Panc1 (cell line): ENCODE results near the gene HOXA11. TPM values are rescaled to one million over a fixed set of nuclear protein-coding genes. Genes with fewer than 3 reads are reported as not detected.

ENCODE experiments used
- ATAC-seq: fragments of 200-7000 bp; cut with Tn5 transposase; 2 replicates; pipeline ENCODE4 v1.9.1; 2020; ENCODE audit warnings: mild to moderate bottlenecking, moderate library complexity
- BruUV-seq: library from RNA; stranded (reverse); fragments of 400-500 nt; replicated peaks from 2 replicates; lab custom pipeline; 2021; lab: Mats Ljungman, UMichigan
- CTCF ChIA-PET: fragments of 300-600 bp; sonication (Branson Sonifier 250); formaldehyde crosslinking; loops from one replicate; lab custom pipeline; 2022; ENCODE audit warnings: antibody characterized with exemption; lab: Charles Lee
- POLR2A ChIA-PET: fragments of 300-600 bp; sonication (Branson Sonifier 250); formaldehyde crosslinking; loops from one replicate; lab custom pipeline; 2022; ENCODE audit warnings: antibody characterized with exemption; lab: Charles Lee
- DNase-seq: peaks from one replicate; pipeline ENCODE4 v3.0.0-alpha.2; 2010; ENCODE audit warnings: low read depth, low spot score
- H3K27ac ChIP-seq: 2 replicates; pipeline ENCODE4 v1.5.1; 2011; ENCODE audit warnings: mild to moderate bottlenecking, low read length, inconsistent platforms
- H3K27me3 ChIP-seq: fragments of 200-500 bp; sonication (Bioruptor generic); 2 replicates; pipeline ENCODE4 v1.6.0; 2014; ENCODE audit warnings: low read length, inconsistent platforms; ENCODE audit not compliant: control insufficient read depth, insufficient read depth
- H3K36me3 ChIP-seq: fragments of 200-500 bp; sonication (Bioruptor generic); 2 replicates; pipeline ENCODE4 v1.5.1; 2014; ENCODE audit warnings: inconsistent platforms, mild to moderate bottlenecking, low read length, moderate library complexity; ENCODE audit not compliant: control insufficient read depth, insufficient read depth
- H3K4me1 ChIP-seq: 2 replicates; pipeline ENCODE4 v1.5.1; 2011; ENCODE audit warnings: inconsistent platforms, mild to moderate bottlenecking, low read length, moderate library complexity; ENCODE audit not compliant: control insufficient read depth, insufficient read depth
- H3K4me3 ChIP-seq, 2 experiments: 2 replicates each; pipeline ENCODE4 v1.5.1; 2011 to 2012; ENCODE audit warnings: low read depth in 2 of 2, low read length in 2 of 2, mild to moderate bottlenecking in 2 of 2, inconsistent platforms in 1 of 2, moderate library complexity in 1 of 2
- H3K9me3 ChIP-seq: fragments of 200-500 bp; sonication (Bioruptor generic); 2 replicates; pipeline ENCODE4 v1.5.1; 2014; ENCODE audit warnings: low read depth, mild to moderate bottlenecking, inconsistent platforms, low read length, moderate library complexity; ENCODE audit not compliant: control insufficient read depth, insufficient read depth
- POLR2AphosphoS5 ChIP-seq: IDR thresholded peaks from 2 replicates; pipeline ENCODE4 v1.6.1; 2012; ENCODE audit warnings: mild to moderate bottlenecking, low read depth, low read length, moderate library complexity
- SIN3A ChIP-seq: IDR thresholded peaks from 2 replicates; pipeline ENCODE4 v1.6.1; 2012; ENCODE audit warnings: low read depth, mild to moderate bottlenecking, low read length, moderate library complexity, borderline replicate concordance; ENCODE audit not compliant: insufficient read depth
- TCF7L2 ChIP-seq: IDR thresholded peaks from 2 replicates; pipeline ENCODE4 v1.6.1; 2011; ENCODE audit warnings: mild to moderate bottlenecking, low read depth, low read length, inconsistent platforms
- in situ Hi-C: cut with HindIII; loops from 2 replicates; pipeline ENCODE4 v1.10.0; 2016; ENCODE audit warnings: low sequenced_read_pairs, low pct_unique_long_range_greater_than_20kb
- intact Hi-C: fragments of 100-400 bp; cut with micrococcal nuclease; formaldehyde crosslinking; loops from one replicate; pipeline ENCODE4 v1.10.0; 2022; ENCODE audit not compliant: unreplicated experiment
- total RNA-seq: library from RNA; stranded (reverse); gene quantifications from one replicate; pipeline ENCODE4 v1.2.1, GENCODE V29; 2021; ENCODE audit not compliant: unreplicated experiment
- TF ChIP-seq, protein P1 (sequence below): fragments of 450-650 bp; IDR thresholded peaks from 2 replicates; pipeline ENCODE4 v1.5.1; 2017; ENCODE audit warnings: mild to moderate bottlenecking
- TF ChIP-seq, protein P2 (sequence below), 2 experiments: IDR thresholded peaks; 2 replicates each; pipeline ENCODE4 v1.6.1; 2011 to 2012; ENCODE audit warnings: low read depth in 2 of 2, control low read depth in 1 of 2, low read length in 1 of 2, mild to moderate bottlenecking in 1 of 2, moderate library complexity in 1 of 2; ENCODE audit not compliant: insufficient read depth in 1 of 2

Gene HOXA11
- total RNA-seq, 1 experiment from 2014 or later, result 0.57 TPM

DNA sequence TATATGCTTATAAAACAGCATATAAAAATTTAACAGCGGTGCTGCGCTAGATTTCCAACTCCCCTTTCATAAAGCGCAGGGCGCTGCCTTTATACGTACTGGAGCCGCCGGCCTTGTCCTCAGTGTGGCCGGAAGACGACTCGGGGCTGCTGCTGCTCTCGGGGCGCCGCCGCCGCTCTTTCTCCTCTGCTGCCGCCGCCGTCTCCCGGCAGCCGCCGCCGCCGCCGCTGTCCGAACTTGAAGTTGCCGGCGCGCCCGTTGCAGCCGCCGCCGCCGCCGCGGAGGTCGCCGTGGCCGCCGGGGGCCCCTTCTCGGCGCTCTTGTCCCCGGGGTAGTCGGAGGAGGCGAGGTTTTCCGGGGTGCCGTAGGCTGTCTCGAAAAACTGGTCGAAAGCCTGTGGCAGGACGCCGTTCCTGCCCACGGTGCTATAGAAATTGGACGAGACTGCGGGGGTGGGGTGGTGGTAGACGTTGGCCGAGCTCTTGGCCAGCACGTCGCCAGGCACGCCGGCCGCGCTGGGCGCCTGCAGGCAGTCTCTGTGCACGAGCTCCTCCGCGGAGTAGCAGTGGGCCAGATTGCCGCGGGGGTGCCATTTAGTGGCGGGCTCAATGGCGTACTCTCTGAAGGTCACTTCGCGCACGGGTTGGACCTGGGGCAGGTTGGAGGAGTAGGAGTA is 557 bp downstream of the HOXA11 start:
- no peaks in the 10 kb centered on the region for H3K36me3 ChIP-seq
- in situ Hi-C loops, result no loop called here
- H3K27me3 ChIP-seq, result no peaks in the 10 kb centered on the region
- peaks cover 18% of the 10 kb centered on the region for H3K4me1 ChIP-seq
- no peak for DNase-seq
- H3K27ac ChIP-seq, result peak overlapping the region; percentile 71
- H3K4me3 ChIP-seq, result peak overlapping the region; percentile 53 to 88
- ChIA-PET CTCF (interaction anchor here (0.7 kb wide), 1 partner anchor 293 kb away, joined by 7 read pairs; no protein-coding TSS in a partner anchor), POLR2A (interaction anchor here (0.6 kb wide), 1 partner anchor 1176 kb away, joined by 5 read pairs; no protein-coding TSS in a partner anchor)
- H3K9me3 ChIP-seq, result no peaks in the 10 kb centered on the region
- ATAC-seq, result peak; percentile 63
- intact Hi-C loops, result no loop called here
- BruUV-seq, result no TSS peak
- 0 out of 2 replicates have a peak, but pooled peaks have one; percentile 45 for TF ChIP-seq TCF7L2
- no peak for TF ChIP-seq POLR2AphosphoS5
- TF ChIP-seq, protein P1, sequence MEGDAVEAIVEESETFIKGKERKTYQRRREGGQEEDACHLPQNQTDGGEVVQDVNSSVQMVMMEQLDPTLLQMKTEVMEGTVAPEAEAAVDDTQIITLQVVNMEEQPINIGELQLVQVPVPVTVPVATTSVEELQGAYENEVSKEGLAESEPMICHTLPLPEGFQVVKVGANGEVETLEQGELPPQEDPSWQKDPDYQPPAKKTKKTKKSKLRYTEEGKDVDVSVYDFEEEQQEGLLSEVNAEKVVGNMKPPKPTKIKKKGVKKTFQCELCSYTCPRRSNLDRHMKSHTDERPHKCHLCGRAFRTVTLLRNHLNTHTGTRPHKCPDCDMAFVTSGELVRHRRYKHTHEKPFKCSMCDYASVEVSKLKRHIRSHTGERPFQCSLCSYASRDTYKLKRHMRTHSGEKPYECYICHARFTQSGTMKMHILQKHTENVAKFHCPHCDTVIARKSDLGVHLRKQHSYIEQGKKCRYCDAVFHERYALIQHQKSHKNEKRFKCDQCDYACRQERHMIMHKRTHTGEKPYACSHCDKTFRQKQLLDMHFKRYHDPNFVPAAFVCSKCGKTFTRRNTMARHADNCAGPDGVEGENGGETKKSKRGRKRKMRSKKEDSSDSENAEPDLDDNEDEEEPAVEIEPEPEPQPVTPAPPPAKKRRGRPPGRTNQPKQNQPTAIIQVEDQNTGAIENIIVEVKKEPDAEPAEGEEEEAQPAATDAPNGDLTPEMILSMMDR, result no peak

DNA sequence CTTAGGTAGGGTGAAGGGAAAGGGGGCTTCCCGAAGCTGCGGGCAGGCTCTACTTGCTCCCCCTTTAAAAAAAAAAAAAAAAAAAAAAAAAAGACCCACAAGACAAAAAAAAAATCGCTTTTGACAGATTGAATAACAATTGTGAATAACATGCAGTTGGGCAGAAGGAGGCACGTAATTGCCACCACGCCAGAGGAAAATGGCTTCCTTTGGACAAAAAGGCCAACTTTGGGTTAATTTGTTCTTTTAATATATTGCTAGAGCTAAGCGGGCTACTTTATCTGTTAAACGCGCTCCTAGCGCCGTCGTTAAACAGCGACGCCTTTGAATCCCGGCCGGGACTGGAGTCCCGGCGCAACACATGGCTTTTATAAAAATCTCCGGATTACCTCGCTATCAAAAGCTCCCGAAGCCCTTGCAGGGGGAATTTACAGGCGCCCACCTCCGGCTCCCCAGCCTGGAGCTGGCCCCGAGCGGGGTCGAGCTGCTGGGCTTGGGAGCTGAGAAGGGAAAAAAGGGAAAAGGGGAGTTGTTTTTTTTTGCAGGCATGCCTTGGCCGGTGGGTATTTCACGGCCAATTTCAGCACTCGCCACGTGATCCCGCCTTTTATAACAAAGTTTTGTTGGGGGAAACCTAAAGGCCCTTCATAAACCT is 1.2 kb downstream of the HOXA11 start:
- TF ChIP-seq, protein P2, sequence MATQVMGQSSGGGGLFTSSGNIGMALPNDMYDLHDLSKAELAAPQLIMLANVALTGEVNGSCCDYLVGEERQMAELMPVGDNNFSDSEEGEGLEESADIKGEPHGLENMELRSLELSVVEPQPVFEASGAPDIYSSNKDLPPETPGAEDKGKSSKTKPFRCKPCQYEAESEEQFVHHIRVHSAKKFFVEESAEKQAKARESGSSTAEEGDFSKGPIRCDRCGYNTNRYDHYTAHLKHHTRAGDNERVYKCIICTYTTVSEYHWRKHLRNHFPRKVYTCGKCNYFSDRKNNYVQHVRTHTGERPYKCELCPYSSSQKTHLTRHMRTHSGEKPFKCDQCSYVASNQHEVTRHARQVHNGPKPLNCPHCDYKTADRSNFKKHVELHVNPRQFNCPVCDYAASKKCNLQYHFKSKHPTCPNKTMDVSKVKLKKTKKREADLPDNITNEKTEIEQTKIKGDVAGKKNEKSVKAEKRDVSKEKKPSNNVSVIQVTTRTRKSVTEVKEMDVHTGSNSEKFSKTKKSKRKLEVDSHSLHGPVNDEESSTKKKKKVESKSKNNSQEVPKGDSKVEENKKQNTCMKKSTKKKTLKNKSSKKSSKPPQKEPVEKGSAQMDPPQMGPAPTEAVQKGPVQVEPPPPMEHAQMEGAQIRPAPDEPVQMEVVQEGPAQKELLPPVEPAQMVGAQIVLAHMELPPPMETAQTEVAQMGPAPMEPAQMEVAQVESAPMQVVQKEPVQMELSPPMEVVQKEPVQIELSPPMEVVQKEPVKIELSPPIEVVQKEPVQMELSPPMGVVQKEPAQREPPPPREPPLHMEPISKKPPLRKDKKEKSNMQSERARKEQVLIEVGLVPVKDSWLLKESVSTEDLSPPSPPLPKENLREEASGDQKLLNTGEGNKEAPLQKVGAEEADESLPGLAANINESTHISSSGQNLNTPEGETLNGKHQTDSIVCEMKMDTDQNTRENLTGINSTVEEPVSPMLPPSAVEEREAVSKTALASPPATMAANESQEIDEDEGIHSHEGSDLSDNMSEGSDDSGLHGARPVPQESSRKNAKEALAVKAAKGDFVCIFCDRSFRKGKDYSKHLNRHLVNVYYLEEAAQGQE (IDR thresholded peaks at IDR 0.05; ENCODE audit: insufficient read depth in 1 of 2, low read depth in 2 of 2, low read length in 1 of 2), result no peak
- TF ChIP-seq SIN3A (no peak), TCF7L2 (no peak; the same call in 1 of the 2 replicates), POLR2AphosphoS5 (no peak)
- TF ChIP-seq, protein P1, result no peak
- in situ Hi-C loops, result no loop called here
- Histone ChIP-seq H3K4me3 (peak overlapping the region; percentile 53 to 88), H3K4me1 (peaks cover 22% of the 10 kb centered on the region), H3K27ac (peak overlapping the region; percentile 71), H3K9me3 (no peaks in the 10 kb centered on the region), H3K36me3 (no peaks in the 10 kb centered on the region), H3K27me3 (no peaks in the 10 kb centered on the region)
- DNase-seq (no peak), ATAC-seq (no peak)
- POLR2A ChIA-PET, result interaction anchor here (0.7 kb wide), 1 partner anchor 35 kb away, joined by 5 read pairs; no protein-coding TSS in a partner anchor
- no TSS peak for BruUV-seq
- intact Hi-C loops, result no loop called here
- CTCF ChIA-PET, result interaction anchor here (0.5 to 0.7 kb wide), 3 partner anchors 293 to 912 kb away, joined by 3 to 13 read pairs (median 7); no protein-coding TSS in a partner anchor
